Loucy (cell line): ENCODE measurements around the gene RIPOR3.

Source experiments
- EZH2phosphoT487 ChIP-seq: fragments of 200-600 bp; IDR thresholded peaks from 2 replicates; pipeline ENCODE4 v1.6.1; 2018; ENCODE audit warnings: antibody characterized with exemption, mild to moderate bottlenecking, moderate library complexity, borderline replicate concordance
- TF ChIP-seq, protein P1 (sequence below): fragments of 200-600 bp; sonication (generic); conservative IDR thresholded peaks from 2 replicates; pipeline ENCODE4 v1.5.1; 2014; ENCODE audit warnings: mild to moderate bottlenecking, antibody characterized with exemption, low read length

DNA sequence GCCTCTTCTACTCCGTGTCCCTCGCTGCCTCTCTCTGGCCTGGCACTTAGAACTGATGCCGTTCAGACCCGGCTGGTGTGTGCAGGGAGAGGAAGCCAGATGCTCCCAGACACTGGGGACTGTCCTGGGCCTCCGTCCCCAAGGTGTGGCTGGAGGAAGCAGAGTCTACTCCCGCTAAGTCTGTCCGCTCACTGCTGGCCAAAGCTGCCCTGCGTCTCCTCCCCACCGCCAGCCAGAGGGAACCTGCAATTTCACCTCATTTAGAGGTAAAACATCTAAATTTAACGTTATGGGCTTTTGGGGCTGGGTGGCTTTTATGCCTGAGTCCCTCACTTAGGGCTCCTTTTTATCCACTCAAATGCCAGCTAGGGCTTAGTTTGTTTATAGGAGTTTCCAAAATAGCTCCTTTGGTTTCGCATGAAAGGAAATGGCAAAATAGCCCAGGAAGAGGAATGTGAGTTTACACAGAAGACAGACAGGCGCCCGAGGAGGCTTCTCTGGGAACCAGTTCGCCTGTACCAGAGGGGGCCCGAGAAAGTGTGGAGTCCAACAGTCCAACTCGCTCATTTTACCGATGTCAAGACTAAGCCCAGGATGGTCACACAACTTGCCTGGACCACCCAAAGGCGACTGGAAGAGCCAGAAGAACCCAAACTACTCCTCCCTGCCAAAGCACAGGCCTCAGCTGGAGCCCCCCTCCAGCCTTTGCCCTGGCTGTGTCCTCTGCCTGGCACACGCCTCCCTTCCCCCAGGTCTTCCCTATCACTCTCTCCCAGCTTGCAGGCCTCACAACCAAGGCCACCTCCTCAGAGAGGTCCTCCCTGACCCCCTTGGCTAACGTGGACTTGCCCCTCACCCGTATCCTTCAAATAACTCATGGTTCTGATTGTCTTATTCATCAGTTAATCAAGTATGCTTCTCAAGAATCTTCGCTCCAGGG is 54.5 kb downstream of the RIPOR3 start:
- TF ChIP-seq, protein P1, sequence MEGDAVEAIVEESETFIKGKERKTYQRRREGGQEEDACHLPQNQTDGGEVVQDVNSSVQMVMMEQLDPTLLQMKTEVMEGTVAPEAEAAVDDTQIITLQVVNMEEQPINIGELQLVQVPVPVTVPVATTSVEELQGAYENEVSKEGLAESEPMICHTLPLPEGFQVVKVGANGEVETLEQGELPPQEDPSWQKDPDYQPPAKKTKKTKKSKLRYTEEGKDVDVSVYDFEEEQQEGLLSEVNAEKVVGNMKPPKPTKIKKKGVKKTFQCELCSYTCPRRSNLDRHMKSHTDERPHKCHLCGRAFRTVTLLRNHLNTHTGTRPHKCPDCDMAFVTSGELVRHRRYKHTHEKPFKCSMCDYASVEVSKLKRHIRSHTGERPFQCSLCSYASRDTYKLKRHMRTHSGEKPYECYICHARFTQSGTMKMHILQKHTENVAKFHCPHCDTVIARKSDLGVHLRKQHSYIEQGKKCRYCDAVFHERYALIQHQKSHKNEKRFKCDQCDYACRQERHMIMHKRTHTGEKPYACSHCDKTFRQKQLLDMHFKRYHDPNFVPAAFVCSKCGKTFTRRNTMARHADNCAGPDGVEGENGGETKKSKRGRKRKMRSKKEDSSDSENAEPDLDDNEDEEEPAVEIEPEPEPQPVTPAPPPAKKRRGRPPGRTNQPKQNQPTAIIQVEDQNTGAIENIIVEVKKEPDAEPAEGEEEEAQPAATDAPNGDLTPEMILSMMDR: no peak
- no peak for TF ChIP-seq EZH2phosphoT487
